Measurements from ENCODE around the gene TIMP2.
"Not testable (repeated sequence)": the region's sequence is repeated elsewhere in the genome, so short reads cannot be mapped to it uniquely, and the experiment has no call there.

The TIMP2 gene

GRCh38 chr17:78905541-78905940, 19.6 kb downstream of the TIMP2 start:
- DNase-seq (ENCODE audit: low read depth in 2 of 2), result no peak

- DNase-seq (ENCODE audit: low read depth in 2 of 2), result no peak
Measured at GRCh38 chr17:78905116-78905515, 20.1 kb downstream of the TIMP2 start.

GRCh38 chr17:78904371-78904770, 20.8 kb downstream of the TIMP2 start:
- no peak for DNase-seq (ENCODE audit: low read depth in 2 of 2)

GRCh38 chr17:78903101-78903779, 21.9 kb downstream of the TIMP2 start, which contains the start of gene CEP295NL:
TSS of gene CEP295NL (minus strand) at chr17:78903201. CDS start at chr17:78901828, 1,373 bp downstream.
- no peak for DNase-seq (ENCODE audit: low read depth in 2 of 2)

- DNase-seq (ENCODE audit: low read depth in 2 of 2), result not testable (repeated sequence)
Measured at GRCh38 chr17:78902231-78902630, 23.0 kb downstream of the TIMP2 start.

- no peak for DNase-seq (ENCODE audit: low read depth in 2 of 2)
Measured at GRCh38 chr17:78901806-78902205, 23.4 kb downstream of the TIMP2 start.

GRCh38 chr17:78900816-78901215, 24.4 kb downstream of the TIMP2 start:
- no peak for DNase-seq (ENCODE audit: low read depth in 2 of 2)

GRCh38 chr17:78899361-78900260, 25.6 kb downstream of the TIMP2 start:
- DNase-seq (ENCODE audit: low read depth in 2 of 2), result no peak

- DNase-seq (ENCODE audit: low read depth in 2 of 2), result no peak
Measured at GRCh38 chr17:78898947-78899346, 26.2 kb downstream of the TIMP2 start.

- no peak for DNase-seq (ENCODE audit: low read depth in 2 of 2)
Measured at GRCh38 chr17:78898075-78898836, 26.9 kb downstream of the TIMP2 start.

- no peak for DNase-seq (ENCODE audit: low read depth in 2 of 2)
Measured at GRCh38 chr17:78897664-78898047, 27.5 kb downstream of the TIMP2 start.

GRCh38 chr17:78896834-78897663, 28.1 kb downstream of the TIMP2 start:
- no peak for DNase-seq (ENCODE audit: low read depth in 2 of 2)

- no peak for DNase-seq (ENCODE audit: low read depth in 2 of 2)
Measured at GRCh38 chr17:78896091-78896833, 28.9 kb downstream of the TIMP2 start.

- no peak for DNase-seq (ENCODE audit: low read depth in 2 of 2)
Measured at GRCh38 chr17:78895322-78895721, 29.9 kb downstream of the TIMP2 start.

- DNase-seq (ENCODE audit: low read depth in 2 of 2), result no peak
Measured at GRCh38 chr17:78893684-78894083, 31.5 kb downstream of the TIMP2 start.

GRCh38 chr17:78892936-78893379, 32.2 kb downstream of the TIMP2 start:
- no peak for DNase-seq (ENCODE audit: low read depth in 2 of 2)

- DNase-seq (ENCODE audit: low read depth in 2 of 2), result no peak
Measured at GRCh38 chr17:78892520-78892919, 32.7 kb downstream of the TIMP2 start.

GRCh38 chr17:78892062-78892456, 33.1 kb downstream of the TIMP2 start:
- no peak for DNase-seq (ENCODE audit: low read depth in 2 of 2)

GRCh38 chr17:78891406-78892061, 33.7 kb downstream of the TIMP2 start:
- no peak for DNase-seq (ENCODE audit: low read depth in 2 of 2)

- peak in 1 of 2 donors; percentile 13 for DNase-seq (ENCODE audit: low read depth in 2 of 2)
Measured at GRCh38 chr17:78890498-78890897, 34.7 kb downstream of the TIMP2 start.
